ENCODE data around the gene COL2A1. TPM values are rescaled to one million over a fixed set of nuclear protein-coding genes. Genes with fewer than 3 reads are reported as not detected.
A peak's percentile ranks its signal among the peaks of the same experiment; 100 is the strongest.

COL2A1 gene
- total and polyA plus RNA-seq, 2 donors, result 2.3 TPM; not detected in 1

DNA sequence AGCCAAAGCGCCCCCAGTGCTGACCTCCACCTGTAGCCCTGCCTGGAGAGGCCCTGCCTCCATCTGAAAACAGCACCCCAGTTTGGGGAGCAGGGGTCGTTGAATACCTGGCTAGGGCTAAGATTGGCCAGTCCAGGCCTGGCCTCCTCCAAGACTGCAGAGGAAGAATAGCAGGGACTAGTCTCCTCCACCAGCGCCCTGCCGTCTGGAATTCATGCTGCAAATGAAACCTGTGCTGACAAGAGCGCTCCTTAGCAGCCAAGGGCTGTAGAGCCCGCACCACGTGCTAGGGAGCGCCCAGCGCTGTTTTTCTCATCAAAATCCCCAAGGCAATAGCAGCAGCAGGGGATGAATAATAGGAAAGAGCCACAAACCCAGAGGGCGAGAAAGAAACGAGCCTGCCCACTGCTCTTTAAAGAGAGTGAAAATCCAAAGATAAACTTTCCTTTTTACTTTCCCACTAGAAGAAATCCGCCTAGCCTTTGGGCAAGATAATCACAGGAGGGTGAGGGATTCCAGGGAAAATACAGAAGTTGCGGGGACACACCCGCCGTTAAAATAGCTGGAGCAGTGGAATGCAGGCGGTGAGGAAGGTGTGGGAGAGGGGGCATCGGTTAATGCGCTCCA, 3.3 kb downstream of the COL2A1 start:
- no peak for DNase-seq (ENCODE audit: extremely low spot score)
- Histone ChIP-seq H3K4me1 (ENCODE audit: insufficient read depth) (peaks cover 2% of the 10 kb centered on the region), H3K4me3 (ENCODE audit: low read depth, low read length) (peak overlapping the region; percentile 26), H3K27ac (ENCODE audit: low read depth) (no peak overlapping the region), H3K36me3 (ENCODE audit: insufficient read depth) (no peaks in the 10 kb centered on the region)
- WGBS, result 6% methylated on average over 18 of the region's 18 CpGs

DNA sequence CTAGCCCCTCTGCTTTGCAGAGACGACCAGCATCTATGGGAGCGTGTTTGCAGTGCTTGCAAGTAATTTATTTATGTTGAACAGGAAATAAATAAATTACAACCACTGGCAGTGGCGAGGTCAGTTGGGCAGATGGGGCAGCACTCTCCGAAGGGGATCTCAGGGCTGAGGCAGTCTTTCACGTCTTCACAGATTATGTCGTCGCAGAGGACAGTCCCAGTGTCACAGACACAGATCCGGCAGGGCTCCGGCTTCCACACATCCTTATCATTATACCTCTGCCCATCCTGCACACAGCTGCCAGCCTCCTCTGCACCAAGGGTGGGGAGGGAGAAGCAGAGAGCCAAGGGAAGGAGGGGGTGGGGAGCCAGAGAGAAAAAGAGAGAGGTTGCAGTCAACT, 4.5 kb downstream of the COL2A1 start:
- WGBS, result 61% methylated on average over 9 of the region's 9 CpGs
- H3K4me3 ChIP-seq (ENCODE audit: low read depth, low read length), result no peak overlapping the region
- DNase-seq (ENCODE audit: extremely low spot score), result no peak
- H3K4me1 ChIP-seq (ENCODE audit: insufficient read depth), result peaks cover 2% of the 10 kb centered on the region
- H3K27ac ChIP-seq (ENCODE audit: low read depth), result no peak overlapping the region
- no peaks in the 10 kb centered on the region for H3K36me3 ChIP-seq (ENCODE audit: insufficient read depth)

DNA sequence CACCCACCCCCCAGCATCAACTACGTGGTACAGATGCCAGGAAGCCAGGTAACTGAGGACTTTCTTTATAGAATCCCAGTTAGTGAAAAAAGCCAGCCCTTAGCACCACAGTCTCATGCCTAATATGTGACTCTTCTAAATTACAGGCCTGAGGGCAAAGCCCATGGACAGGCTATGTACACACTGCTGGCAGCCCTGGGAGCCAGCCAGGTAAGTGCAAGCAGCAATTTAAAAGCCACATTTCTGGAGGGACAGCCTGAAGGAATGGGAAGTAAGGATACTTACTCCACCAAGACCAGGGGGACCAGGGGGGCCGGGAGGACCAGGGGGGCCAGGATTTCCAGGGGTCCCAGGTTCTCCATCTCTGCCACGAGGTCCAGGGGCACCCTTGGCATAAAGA, 7.0 kb downstream of the COL2A1 start:
- no peak overlapping the region for H3K4me3 ChIP-seq (ENCODE audit: low read depth, low read length)
- H3K4me1 ChIP-seq (ENCODE audit: insufficient read depth), result no peaks in the 10 kb centered on the region
- no peak overlapping the region for H3K27ac ChIP-seq (ENCODE audit: low read depth)
- WGBS, result 64% methylated on average over 3 of the region's 3 CpGs
- no peak for DNase-seq (ENCODE audit: extremely low spot score)
- no peaks in the 10 kb centered on the region for H3K36me3 ChIP-seq (ENCODE audit: insufficient read depth)

DNA sequence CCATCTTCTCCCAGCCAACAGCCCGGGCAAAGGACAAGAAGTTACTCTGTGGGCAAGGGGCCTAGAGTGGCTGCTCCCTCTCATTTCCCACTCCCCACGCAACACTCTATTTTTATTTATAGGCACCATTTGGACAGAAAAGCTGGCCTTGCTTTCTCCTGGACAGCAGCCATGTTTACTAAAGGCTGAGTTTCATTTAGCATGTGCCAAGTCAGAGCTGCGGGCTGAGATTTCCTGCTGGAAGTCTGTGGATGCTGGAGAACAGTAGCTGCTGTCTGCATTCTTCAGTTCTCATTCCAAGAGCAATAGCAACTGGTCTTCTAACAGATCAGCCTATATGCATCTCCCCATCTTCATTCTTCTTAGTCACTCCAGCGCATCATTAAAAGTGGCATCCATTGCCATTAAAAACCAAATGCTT, 8.3 kb downstream of the COL2A1 start:
- DNase-seq (ENCODE audit: extremely low spot score), result peak; percentile 72
- WGBS, result 31% methylated on average over 4 of the region's 4 CpGs
- H3K27ac ChIP-seq (ENCODE audit: low read depth), result no peak overlapping the region
- no peaks in the 10 kb centered on the region for H3K36me3 ChIP-seq (ENCODE audit: insufficient read depth)
- H3K4me3 ChIP-seq (ENCODE audit: low read depth, low read length), result no peak overlapping the region
- no peaks in the 10 kb centered on the region for H3K4me1 ChIP-seq (ENCODE audit: insufficient read depth)

DNA sequence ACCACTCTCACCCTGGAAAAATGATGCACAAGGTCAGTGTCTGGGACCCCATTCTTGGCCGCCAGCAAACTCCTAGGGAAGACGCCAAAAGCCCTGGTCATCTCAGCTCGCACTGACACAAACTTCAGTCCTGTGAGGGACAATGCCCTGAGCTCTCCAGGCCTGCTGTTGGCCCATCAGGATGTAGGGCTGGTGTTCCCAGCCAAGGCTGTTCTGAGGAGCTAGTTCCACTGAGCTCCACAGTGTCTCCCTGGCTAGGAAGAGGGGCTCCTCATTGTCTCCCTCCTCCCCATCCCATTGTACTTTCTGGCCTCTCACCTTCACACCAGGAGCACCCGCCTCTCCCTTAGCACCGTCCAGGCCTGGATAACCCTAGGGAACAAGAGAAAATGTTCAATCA, 10.8 kb downstream of the COL2A1 start:
- H3K4me1 ChIP-seq (ENCODE audit: insufficient read depth), result no peaks in the 10 kb centered on the region
- no peak overlapping the region for H3K4me3 ChIP-seq (ENCODE audit: low read depth, low read length)
- H3K27ac ChIP-seq (ENCODE audit: low read depth), result no peak overlapping the region
- WGBS, result 96% methylated on average over 5 of the region's 5 CpGs
- DNase-seq (ENCODE audit: extremely low spot score), result no peak
- H3K36me3 ChIP-seq (ENCODE audit: insufficient read depth), result no peaks in the 10 kb centered on the region

DNA sequence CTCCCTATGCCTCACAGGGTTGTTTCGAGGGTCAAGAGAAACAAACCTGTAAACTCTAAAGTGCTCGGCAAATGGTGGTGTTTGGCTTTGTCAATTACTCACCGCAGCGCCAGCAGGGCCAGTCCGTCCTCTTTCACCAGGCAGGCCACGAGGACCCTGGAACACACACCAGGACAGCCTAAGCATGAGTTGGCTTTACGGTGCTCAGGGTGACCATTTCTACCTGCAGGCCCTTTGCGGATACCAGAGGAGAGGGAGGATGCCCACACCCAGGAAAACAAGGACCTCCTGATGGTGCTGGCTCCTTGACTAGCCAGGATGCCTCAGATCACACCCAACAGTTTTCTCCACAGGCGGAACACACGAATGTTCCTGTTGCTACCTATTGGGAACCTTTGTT, 11.5 kb downstream of the COL2A1 start:
- Histone ChIP-seq H3K4me3 (ENCODE audit: low read depth, low read length) (no peak overlapping the region), H3K27ac (ENCODE audit: low read depth) (no peak overlapping the region), H3K36me3 (ENCODE audit: insufficient read depth) (no peaks in the 10 kb centered on the region), H3K4me1 (ENCODE audit: insufficient read depth) (no peaks in the 10 kb centered on the region)
- no peak for DNase-seq (ENCODE audit: extremely low spot score)
- WGBS, result 96% methylated on average over 10 of the region's 10 CpGs

DNA sequence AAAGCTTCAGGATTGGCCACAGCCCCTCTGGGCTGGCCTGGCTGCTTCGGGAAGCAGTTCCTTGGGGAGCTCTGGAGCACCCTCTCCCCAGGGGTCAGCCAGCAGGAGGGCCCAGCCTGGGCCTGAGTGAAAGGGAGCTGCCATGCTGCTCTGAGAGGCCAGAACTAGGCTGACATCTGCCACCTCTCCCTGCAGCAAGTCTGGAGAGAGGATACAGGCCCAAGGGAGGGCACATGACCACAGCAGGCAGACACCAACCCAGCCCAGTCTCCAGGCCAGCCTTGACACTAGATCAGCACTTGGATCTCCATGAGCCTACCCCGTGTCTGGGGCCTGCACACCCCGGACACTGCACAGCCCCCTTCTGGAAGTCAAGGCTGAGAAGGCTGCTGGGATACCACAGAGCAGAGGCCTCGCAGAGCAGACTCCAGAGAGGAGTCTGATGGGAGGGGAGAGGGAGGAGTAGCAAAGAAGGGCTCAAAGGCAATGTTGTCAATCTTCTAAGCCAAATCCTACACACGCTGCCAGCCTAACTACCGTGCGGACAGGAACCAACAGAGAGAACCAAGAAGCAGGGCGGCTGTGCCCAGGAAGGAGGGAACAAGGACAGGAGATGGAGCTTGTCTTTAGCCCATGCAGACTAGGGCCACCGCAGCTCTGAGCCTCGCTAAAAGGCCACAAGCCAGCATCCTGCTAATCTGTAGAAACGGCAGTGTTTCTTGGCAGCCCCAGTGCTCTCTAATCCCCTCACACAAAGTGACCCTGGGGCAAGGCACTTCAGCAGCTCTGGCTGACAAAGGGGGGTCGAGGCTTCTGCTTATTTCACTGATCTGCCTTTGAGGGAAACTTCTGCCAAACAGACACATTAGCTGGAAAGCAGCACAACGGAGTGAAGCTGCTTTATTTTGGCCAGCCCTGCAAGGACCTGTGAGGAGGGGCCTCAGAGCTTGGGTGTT, 12.9 kb downstream of the COL2A1 start:
- no peak for DNase-seq (ENCODE audit: extremely low spot score)
- WGBS, result 55% methylated on average over 13 of the region's 13 CpGs
- Histone ChIP-seq H3K36me3 (ENCODE audit: insufficient read depth) (no peaks in the 10 kb centered on the region), H3K4me3 (ENCODE audit: low read depth, low read length) (no peak overlapping the region), H3K4me1 (ENCODE audit: insufficient read depth) (no peaks in the 10 kb centered on the region), H3K27ac (ENCODE audit: low read depth) (no peak overlapping the region)

DNA sequence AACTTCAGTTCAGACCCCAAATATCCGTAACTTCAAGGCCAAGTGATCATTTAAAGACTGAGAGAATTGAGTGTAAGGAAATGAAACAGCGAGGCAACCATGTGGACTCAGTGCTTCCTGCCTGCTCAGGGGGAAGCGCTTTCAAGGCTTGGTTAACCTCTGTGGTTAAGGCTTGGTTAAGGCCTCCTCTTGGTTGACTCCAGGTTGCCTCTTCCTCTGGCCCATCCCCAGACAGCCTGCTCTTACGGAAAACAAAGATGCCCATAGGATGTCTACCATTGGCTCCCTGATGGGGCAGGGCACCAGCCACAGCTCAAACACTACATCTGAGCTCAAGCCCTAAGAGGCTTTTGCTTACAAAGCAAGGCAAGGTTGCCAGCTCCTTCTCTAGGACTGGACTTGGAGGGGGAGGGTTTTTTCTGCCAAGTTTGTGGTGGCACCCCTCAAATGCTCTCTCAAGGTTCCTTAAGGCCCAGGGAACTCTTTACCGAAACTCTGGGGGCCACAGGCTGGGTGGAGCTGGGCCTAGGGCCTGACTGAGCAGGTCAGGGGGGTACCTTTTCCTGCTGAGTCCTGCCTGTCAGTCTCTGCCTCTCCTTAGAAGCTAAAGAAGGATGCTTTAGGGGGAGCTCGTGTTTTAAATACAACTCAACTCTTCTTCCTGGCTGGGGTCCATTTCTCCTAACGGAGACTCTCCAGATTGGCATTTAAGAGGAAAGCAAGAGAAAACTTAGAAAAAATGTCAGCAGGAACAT, 13.7 kb downstream of the COL2A1 start:
- DNase-seq (ENCODE audit: extremely low spot score), result no peak
- no peaks in the 10 kb centered on the region for H3K36me3 ChIP-seq (ENCODE audit: insufficient read depth)
- H3K4me3 ChIP-seq (ENCODE audit: low read depth, low read length), result no peak overlapping the region
- H3K27ac ChIP-seq (ENCODE audit: low read depth), result no peak overlapping the region
- no peaks in the 10 kb centered on the region for H3K4me1 ChIP-seq (ENCODE audit: insufficient read depth)
- 81% methylated on average over 7 of the region's 7 CpGs for WGBS

DNA sequence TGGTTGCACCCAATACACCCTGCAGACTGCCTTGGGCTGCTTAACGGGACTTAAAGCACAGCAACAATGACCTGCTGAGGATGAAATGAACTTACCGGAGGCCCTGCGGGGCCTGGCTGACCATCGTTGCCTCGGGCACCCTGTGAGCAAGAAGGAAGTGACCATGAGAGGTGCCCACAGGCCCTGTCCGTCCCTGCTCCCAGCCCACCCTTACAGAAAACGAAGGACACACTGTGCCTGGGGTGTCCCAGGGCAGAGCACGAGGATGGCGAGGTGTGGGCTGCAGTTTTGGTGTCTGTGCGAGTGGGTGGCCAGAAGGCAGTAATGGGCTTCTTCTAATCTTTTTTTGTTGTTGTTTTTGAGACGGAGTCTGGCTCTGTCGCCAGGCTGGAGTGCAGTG, 14.6 kb downstream of the COL2A1 start:
- no peak overlapping the region for H3K4me3 ChIP-seq (ENCODE audit: low read depth, low read length)
- no peaks in the 10 kb centered on the region for H3K36me3 ChIP-seq (ENCODE audit: insufficient read depth)
- DNase-seq (ENCODE audit: extremely low spot score), result no peak
- H3K4me1 ChIP-seq (ENCODE audit: insufficient read depth), result no peaks in the 10 kb centered on the region
- WGBS, result 96% methylated on average over 12 of the region's 12 CpGs
- H3K27ac ChIP-seq (ENCODE audit: low read depth), result no peak overlapping the region

DNA sequence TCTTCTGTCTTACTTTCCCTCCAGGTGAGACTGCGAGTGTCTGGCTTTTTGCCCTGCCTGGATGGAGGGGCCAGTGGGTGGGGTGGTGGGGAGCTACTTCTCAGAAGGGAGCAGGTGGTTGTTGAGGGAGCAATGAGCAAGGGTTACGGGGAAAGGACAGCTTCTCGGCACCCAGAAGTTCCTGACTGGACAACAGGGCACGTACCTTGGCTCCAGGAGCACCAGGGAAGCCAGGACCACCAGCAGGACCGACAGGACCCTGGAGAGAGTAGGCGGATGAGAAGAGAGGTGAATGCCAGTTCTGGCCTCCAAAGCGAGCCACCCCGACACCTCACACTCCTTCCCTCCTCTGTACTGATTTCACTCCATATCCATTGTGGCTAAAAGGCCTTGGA, 15.3 kb downstream of the COL2A1 start:
- H3K27ac ChIP-seq (ENCODE audit: low read depth), result no peak overlapping the region
- WGBS, result 96% methylated on average over 8 of the region's 8 CpGs
- no peak for DNase-seq (ENCODE audit: extremely low spot score)
- no peaks in the 10 kb centered on the region for H3K4me1 ChIP-seq (ENCODE audit: insufficient read depth)
- H3K4me3 ChIP-seq (ENCODE audit: low read depth, low read length), result no peak overlapping the region
- H3K36me3 ChIP-seq (ENCODE audit: insufficient read depth), result no peaks in the 10 kb centered on the region

DNA sequence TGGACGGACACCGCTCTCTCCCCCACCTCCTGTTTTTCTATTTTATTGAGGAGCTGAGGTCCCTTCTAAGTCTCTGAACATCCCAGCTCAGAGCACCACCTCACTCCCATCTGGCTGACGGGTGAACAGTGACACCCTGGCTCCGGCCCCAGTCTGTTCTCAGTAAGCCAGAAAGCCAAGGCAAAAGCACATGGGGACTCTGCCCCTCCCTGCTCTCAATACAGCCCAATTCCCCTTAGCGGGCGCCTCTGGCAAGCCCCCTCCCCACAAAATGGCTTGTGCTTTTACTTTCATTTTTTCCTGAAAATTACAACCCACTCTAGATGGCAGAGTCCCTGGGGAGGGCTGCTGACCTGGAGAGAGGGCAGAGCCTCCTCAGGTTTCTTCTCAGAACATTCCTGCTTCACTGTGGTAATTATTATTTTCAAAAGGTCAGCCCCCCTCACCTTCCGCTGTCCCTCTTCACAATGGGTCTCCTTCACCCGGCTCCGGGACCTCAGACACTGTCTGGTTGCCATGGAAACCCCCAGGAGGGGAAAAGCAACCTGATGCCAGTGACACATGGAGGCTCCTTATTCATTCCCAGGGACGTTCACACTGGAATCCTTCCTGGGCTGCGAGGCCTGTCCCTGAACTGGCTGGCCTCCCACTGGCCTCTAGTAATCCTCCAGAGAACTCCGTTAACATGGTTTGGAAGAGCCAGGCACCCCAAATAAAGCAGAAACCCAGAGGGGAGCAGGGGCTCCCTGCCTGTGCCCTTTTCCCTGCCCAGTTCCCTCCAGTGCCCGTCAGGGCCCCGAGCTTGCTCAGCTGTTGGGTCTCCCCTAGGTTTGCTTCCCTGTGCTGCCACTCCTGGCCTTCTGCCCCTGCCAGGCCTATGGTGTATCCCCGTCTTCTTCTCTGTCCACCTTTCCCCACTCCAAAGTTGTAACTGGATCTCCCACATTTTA, 15.9 kb downstream of the COL2A1 start:
- Histone ChIP-seq H3K4me3 (ENCODE audit: low read depth, low read length) (no peak overlapping the region), H3K4me1 (ENCODE audit: insufficient read depth) (no peaks in the 10 kb centered on the region), H3K27ac (ENCODE audit: low read depth) (no peak overlapping the region), H3K36me3 (ENCODE audit: insufficient read depth) (no peaks in the 10 kb centered on the region)
- 66% methylated on average over 15 of the region's 15 CpGs for WGBS
- DNase-seq (ENCODE audit: extremely low spot score), result no peak

DNA sequence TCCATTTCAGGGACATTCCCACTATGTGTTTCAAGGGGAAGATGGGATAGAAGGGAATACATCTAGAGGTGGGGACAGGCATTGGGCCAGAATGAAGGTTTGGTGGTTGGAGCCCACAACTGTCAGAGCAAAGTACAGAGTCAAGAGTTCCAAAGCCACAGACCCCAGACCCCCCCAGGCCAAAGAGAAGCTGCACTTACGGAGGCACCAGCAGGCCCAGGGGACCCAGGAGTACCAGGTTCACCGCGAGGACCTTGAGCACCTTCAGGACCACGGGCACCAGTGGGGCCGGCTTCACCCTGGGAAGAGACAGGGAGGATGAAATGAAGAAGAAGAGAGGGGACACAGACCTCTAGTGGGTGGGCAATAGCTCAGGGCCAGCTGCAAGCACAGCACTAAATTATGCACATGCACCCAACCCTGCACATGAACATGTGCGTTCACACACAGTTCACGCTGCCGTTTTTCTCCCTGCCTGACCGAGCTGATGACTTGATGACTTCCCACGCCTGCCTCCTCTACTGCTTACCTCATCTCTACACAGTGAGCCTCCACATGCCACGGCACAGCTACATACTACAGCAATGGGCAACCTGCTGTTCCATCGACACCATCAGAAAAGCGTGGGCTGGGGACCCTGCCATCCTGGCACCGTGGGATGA, 16.7 kb downstream of the COL2A1 start:
- no peak for DNase-seq (ENCODE audit: extremely low spot score)
- 86% methylated on average over 14 of the region's 14 CpGs for WGBS
- H3K36me3 ChIP-seq (ENCODE audit: insufficient read depth), result no peaks in the 10 kb centered on the region
- H3K27ac ChIP-seq (ENCODE audit: low read depth), result no peak overlapping the region
- H3K4me1 ChIP-seq (ENCODE audit: insufficient read depth), result no peaks in the 10 kb centered on the region
- no peak overlapping the region for H3K4me3 ChIP-seq (ENCODE audit: low read depth, low read length)

Measured in urinary bladder (tissue), 4 donors.